Nephron progenitor cell (in vitro differentiated cells): ENCODE results near the gene CAMKMT.

Experiments
- DNase-seq: peaks from one replicate; pipeline ENCODE4 v3.0.0; 2021
- H3K27ac Mint-ChIP-seq: 2 replicates; pipeline ENCODE4 v1.8.0; 2021; ENCODE audit warnings: mild to moderate bottlenecking, moderate library complexity, mixed read lengths
- H3K27me3 Mint-ChIP-seq: 2 replicates; pipeline ENCODE4 v1.8.0; 2021; ENCODE audit warnings: mild to moderate bottlenecking, low read depth, mixed read lengths; ENCODE audit not compliant: poor library complexity
- H3K36me3 Mint-ChIP-seq: 2 replicates; pipeline ENCODE4 v1.8.0; 2021; ENCODE audit warnings: low read depth, mixed read lengths
- H3K4me1 Mint-ChIP-seq: 2 replicates; pipeline ENCODE4 v1.8.0; 2021; ENCODE audit warnings: mixed read lengths
- H3K4me3 Mint-ChIP-seq: 2 replicates; pipeline ENCODE4 v1.8.0; 2021; ENCODE audit warnings: mild to moderate bottlenecking, moderate library complexity, mixed read lengths
- H3K9me3 Mint-ChIP-seq: 2 replicates; pipeline ENCODE4 v1.8.0; 2021; ENCODE audit warnings: mild to moderate bottlenecking, moderate library complexity, mixed read lengths
- CTCF ChIP-seq: fragments of 200-600 bp; sonication (generic); IDR thresholded peaks from 2 replicates; pipeline ENCODE4 v1.5.0; 2021; ENCODE audit warnings: antibody characterized with exemption

CAMKMT gene

GRCh38 chr2:44743473-44743872 lies 381.7 kb downstream of the CAMKMT start:
- no peaks in the 10 kb centered on the region for H3K9me3 Mint-ChIP-seq
- no peak for DNase-seq
- H3K27ac Mint-ChIP-seq, result no peak overlapping the region
- no peak overlapping the region for H3K4me3 Mint-ChIP-seq
- peaks cover 16% of the 10 kb centered on the region for H3K4me1 Mint-ChIP-seq
- H3K36me3 Mint-ChIP-seq, result no peaks in the 10 kb centered on the region
- no peaks in the 10 kb centered on the region for H3K27me3 Mint-ChIP-seq
- no peak for TF ChIP-seq CTCF

- no peaks in the 10 kb centered on the region for H3K36me3 Mint-ChIP-seq
- H3K4me3 Mint-ChIP-seq, result no peak overlapping the region
- peaks cover 16% of the 10 kb centered on the region for H3K4me1 Mint-ChIP-seq
- no peak for TF ChIP-seq CTCF
- H3K27ac Mint-ChIP-seq, result peak overlapping the region; percentile 3
- DNase-seq, result no peak
- no peaks in the 10 kb centered on the region for H3K9me3 Mint-ChIP-seq
- H3K27me3 Mint-ChIP-seq, result peaks cover 4% of the 10 kb centered on the region
Measured at GRCh38 chr2:44744961-44745892, 383.5 kb downstream of the CAMKMT start.

DNA sequence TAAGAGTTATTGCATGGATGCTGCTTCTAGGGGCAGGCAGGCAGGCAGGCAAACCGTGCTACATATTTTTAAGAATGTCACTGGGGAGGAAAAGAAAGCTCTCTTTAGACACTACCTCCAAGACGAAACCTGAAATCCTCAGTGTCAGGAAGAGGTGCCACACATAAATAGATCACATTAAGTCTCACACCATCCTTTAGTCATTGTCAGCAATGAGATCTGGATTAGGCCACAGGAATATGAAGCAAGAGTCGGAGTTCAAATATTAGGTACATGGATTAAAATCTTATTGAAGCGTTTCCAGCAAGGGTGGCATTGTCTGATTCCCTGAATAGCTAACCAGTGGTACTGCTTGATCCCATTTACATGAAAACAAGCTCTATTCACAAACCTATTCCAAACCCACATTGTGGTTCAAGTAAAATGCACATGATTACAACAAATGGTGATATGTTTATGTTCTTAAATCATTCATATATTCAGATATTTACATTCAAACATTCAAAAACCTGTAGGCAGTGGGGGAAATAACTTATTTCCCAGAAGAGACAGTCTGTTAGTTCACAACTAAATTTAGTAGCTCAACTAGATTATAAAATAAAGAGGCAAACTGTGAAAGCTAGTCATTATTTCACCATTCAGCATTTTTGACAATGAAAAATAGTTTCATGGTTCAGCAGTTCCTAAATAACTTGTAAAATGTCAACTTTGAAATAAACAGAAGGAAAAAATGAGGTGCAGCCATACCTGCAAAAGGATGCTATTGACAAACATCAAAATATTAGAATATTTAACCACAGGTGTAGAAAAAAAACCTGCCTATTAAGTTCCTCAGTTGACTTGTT lies 384.4 kb downstream of the CAMKMT start:
- Mint-ChIP-seq H3K9me3 (no peaks in the 10 kb centered on the region), H3K4me3 (no peak overlapping the region), H3K4me1 (peaks cover 16% of the 10 kb centered on the region), H3K27me3 (peaks cover 4% of the 10 kb centered on the region), H3K36me3 (no peaks in the 10 kb centered on the region), H3K27ac (peak overlapping the region; percentile 3)
- TF ChIP-seq CTCF, result no peak
- DNase-seq, result peak; percentile 10

GRCh38 chr2:44746856-44747615 lies 385.3 kb downstream of the CAMKMT start:
- no peak overlapping the region for H3K4me3 Mint-ChIP-seq
- H3K36me3 Mint-ChIP-seq, result no peaks in the 10 kb centered on the region
- DNase-seq, result no peak
- H3K27ac Mint-ChIP-seq, result no peak overlapping the region
- H3K4me1 Mint-ChIP-seq, result peaks cover 22% of the 10 kb centered on the region
- no peak for TF ChIP-seq CTCF
- no peaks in the 10 kb centered on the region for H3K9me3 Mint-ChIP-seq
- H3K27me3 Mint-ChIP-seq, result peaks cover 4% of the 10 kb centered on the region

DNA sequence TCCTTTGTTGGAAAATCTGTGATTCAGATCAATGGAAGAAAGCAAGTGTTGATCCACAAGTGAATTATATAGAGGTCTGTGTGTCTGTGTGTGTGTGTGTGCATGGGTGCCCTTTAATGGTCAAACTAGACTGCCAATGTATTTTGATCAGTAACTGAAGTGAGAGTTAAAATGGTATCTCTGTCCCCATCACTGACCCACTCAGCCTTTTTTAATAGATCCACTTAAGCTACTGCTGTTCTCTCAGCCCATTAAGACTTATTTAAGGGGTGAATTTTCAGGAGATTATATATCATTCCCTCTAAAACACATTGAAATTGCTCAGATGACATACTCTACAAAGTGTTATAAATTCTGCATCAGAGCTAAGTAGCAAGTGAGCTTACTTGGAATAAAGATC lies 386.0 kb downstream of the CAMKMT start:
- Mint-ChIP-seq H3K4me3 (no peak overlapping the region), H3K27ac (no peak overlapping the region), H3K9me3 (no peaks in the 10 kb centered on the region), H3K27me3 (peaks cover 4% of the 10 kb centered on the region), H3K4me1 (peaks cover 22% of the 10 kb centered on the region), H3K36me3 (no peaks in the 10 kb centered on the region)
- TF ChIP-seq CTCF, result no peak
- no peak for DNase-seq
